GM18861 (cell line): ENCODE measurements around the gene SLC25A11.
"Not testable (repeated sequence)": the region's sequence is repeated elsewhere in the genome, so short reads cannot be mapped to it uniquely, and the experiment has no call there.

ENCODE experiments used
- ATAC-seq: cut with Tn5 transposase; IDR thresholded peaks from one replicate; pipeline ENCODE4 v1.9.1; 2021; ENCODE audit not compliant: unreplicated experiment

SLC25A11 gene

DNA sequence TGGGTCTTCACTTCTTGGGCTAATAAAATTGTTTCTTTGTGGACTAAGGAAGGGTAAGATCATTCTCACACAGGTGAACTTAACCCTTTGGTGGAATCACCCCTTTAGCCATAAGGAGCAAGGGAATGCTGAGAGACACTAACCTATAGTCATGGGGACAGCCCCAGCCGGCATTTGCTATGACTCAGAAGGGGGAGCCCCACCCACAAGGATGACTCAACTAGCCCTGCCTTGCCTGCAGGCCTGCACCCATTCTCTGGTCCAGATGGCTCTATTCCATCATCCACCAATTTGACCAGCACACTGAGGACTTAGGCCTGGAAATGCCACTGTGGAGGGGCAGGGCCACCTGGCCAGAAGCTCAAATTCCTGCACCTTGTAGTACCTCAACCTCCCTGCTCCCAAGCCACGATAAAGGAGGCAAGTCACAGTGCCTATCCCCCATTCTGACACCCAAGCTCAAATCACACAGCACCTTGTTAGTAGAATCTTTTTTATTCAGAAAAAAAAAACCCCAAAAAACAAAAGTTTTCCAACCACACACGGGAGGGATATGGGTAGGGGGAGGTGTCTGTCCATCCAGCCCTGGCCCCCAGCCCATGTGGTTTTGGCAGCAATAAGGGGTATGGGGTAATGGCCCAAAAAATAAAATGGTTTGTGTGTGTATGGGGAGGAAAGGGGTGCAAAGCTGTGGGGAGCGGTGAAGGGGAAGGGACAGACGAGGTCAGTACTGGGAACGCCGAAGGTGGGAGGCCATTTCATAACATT lies 5.5 kb upstream of the SLC25A11 start:
- no peak for ATAC-seq

DNA sequence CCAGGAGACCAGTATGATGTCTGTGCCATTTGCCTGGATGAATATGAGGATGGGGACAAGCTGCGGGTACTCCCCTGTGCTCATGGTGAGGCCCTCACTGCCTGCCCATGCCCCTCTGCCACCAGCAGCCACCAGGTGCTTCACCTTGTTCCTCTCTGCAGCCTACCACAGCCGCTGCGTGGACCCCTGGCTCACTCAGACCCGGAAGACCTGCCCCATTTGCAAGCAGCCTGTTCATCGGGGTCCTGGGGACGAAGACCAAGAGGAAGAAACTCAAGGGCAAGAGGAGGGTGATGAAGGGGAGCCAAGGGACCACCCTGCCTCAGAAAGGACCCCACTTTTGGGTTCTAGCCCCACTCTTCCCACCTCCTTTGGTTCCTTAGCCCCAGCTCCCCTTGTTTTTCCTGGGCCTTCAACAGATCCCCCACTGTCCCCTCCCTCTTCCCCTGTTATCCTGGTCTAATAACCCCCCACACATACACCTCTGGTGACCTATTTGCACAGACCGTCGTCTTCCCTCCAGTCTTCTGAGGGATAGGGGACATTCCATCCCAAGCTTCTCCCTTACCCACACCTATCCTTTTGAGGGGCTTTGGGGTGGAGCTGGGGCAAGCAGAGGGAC lies 4.8 kb upstream of the SLC25A11 start:
- no peak for ATAC-seq

DNA sequence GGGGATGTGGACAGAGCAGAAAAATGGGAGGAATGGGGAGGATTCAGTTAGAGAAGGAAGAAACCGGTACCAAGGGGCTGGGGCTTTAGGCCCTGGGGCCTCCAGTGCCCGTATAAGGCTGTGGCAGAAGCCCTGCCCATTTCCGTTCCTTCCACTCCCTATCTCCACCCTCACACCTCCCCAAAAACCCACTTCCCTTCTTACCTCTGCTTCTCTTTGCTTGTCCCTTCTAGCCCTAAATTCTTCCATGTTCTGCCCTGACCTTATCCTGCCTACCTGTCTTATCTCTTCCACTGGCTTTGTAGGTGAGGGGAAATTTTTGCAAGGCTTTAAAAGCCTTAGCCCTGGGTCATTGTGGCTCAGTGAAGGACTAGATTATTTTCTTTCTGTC lies 4.3 kb upstream of the SLC25A11 start:
- ATAC-seq, result no peak

DNA sequence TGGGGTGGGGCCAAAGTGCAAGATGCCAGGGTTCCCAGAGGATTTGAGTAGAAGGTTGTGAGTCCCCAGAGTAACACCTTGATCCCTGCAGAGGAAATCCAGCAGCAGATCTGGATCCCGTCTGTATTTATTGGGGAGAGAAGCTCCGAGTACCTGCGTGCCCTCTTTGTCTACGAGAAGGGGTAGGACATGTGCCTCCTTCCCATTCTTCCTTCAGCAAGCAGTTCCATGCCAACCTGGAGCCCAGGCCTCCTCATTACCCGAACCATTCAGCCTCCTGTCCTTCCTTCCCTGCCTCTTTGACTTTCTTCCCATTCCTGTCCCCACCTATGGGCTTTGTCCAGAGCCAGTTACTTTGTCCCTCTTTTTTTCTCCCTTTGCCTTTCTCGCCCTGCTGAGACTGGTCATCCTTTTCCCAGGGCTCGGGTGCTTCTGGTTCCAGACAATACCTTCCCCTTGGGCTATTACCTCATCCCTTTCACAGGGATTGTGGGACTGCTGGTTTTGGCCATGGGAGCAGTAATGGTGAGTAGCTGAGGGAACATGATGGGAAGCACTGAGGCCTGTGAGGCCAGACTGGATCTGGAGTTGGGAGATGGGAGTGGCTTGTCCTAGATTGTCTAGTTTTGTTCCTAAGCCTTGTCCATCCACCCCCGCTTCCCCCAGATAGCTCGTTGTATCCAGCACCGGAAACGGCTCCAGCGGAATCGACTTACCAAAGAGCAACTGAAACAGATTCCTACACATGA lies 3.1 kb upstream of the SLC25A11 start:
- ATAC-seq, result no peak

DNA sequence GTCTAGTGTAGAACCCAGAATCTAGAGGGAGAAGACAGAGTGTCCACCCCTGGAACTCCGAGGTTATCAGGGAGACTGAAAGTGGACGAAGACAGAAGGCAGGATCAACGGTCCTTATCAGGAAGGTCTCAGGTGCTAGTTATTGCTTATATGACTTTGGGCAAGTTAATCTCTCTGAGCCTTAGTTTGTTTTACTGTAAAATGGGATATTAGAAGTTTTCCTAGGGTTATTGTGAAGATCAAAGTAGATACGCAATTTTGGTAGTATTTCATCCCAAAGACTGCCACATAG lies 1.4 kb upstream of the SLC25A11 start:
- no peak for ATAC-seq

DNA sequence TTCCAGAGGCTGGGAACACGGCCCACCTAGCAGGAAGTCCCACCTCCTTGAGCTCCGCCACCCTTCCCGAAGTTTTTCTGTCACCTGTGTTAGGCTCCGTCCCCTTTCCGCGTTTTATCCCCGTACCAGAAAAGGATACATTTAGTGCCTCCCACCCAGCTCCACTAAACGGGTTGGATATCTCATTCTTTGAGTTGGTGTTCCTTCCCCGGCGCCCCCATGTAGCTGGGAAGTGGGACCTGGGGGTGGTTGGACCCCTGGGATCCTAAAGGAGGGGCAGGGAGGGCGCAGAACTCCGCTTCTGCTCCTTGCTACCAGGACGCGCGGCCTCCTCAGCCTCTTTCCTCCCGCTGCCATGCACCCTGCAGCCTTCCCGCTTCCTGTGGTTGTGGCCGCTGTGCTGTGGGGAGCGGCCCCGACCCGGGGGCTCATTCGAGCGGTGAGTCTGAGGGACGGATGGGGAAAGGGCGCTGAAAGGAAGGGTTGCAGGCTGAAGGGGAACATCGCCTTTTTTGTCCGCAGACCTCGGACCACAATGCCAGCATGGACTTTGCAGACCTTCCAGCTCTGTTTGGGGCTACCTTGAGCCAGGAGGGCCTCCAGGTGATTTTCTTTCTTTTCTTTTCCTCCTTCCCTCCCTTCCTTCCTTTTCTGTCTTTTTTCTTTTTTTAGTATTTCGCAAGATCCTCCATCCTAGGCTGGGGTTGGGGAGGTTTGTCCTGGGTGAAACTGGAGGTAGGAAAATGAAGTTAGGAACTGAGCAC lies 891 bp upstream of the SLC25A11 start:
- ATAC-seq, result no peak

DNA sequence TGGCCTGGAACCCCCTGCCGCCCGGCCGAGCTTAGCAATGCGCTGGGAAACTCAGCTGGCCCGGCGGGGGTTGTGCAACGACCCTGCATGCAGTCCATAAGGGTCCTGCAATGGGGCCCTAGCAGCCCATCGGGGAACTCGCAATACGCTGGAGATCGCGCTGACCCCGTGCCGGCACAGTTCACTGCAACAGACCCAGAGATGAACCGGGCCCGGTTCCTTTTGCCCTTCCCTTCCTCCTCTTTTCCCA lies 375 bp downstream of the SLC25A11 start:
- no peak for ATAC-seq

DNA sequence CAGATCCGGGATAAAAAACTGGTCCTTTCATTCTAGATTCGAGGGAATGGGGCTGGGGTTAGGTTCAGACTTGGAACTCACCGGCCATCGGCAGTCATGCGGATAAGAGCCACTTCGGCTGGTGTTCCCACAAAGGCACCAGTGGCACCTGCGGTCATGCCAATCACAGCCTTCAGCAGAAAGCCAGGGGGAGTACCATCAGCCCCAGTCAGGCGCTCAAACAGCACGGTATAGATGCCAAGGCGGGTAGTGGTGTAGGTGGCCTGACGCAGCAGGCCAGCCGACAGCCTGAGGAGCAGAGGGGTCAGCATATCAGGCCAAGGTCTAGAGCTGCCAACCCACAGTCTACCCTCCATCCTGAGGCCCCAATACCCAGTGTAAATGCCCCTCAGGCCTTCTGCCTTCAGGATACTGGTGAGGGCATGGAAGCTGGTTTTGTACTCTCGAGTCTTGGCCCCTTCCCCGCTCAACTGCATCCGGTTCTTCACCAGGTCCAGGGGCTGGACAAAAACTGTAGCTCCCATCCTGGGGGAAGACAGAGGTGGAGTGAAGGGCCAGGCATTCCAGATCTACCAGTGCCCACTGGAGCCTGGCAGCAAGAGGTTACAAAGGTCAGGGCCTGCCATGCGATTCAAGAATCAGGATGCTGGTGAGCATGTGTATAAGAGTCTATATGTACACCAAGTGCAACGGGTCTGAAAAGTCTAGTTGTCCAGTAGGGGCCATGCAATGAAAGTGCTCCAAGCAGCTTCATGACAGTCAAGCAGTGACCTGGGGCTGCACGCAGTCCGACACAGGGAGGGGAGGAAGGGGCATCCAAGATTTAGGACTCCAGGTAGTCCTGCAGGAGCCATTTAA lies 929 bp downstream of the SLC25A11 start:
- ATAC-seq, result no peak

DNA sequence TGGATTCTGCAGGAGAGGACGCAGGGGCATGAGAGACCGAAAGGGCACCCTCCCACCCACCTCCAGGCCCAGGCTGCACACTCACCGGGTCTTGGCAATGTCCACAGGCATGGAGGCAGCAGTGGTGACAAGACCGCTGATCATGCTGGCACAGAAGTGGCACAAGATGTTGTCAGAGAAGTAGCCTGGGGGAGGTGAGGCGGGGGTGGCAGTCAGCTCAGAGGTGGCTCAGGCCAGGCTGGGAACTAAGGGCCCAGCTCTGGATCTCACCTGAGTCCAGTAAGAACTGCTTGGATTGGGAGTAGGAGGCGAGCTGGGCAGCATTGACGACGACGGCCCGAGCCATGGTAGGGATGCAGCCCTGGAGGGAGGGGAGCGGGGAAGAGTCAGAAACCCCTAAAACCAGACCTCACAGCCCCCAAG lies 1.8 kb downstream of the SLC25A11 start:
- ATAC-seq, result no peak

DNA sequence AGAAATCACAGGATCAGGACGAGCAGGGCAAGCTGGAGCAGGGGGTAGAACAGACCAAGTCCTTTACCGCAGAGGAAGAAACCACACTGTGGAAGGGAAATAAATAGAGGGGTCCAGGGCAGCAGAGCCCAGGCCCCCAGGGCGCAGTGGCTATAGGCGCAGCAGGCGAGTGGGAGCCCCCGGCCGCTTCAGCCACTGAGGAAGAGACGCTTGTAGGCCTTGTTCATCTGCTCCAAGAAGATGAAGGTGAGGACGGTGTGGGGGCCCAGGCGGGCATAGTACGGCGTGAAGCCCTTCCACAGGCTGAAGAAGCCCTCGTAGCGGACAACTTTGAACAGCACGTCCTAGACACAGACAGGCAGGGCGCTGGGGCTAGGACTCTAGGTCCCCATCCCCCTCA lies 2.3 kb downstream of the SLC25A11 start:
- ATAC-seq, result no peak

DNA sequence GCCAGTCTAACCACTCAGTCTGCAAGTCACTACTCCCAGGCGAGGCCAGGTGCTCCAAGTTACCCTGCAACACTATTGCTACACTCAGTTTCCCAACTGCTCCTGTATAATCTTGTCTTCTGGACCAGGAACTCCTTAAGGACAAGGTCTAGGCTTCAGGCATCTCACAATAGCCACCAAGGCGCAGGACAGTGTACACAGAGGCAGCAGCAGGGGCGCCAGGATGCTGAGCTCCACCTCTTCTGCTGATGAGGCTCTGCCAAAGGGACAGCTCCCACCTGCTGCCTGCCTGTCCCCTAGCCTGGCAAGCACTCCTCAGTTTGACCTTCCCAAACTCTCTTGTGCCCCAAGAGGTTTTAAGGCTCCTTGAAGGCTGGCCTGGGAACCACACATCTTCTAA lies 3.4 kb downstream of the SLC25A11 start:
- ATAC-seq, result no peak

DNA sequence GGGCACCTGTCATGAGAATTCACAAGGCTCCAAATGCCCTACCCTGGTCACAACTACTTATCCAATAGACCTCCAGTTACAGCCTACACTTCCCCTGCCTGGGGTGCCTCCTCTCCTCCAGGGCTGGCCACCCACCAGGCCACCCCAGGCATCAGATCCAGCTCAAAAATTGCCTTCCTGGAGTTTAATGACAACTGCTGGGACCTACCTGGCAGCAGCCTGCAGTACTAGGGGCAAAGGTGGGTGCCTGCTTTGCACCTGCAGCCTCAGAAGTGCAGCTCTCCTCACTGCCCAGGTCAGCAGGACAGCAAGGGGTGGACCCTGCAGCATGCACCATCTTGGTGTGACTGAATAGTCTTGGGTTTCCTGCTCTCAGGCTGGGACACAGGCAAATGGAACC lies 4.2 kb downstream of the SLC25A11 start:
- no peak for ATAC-seq

DNA sequence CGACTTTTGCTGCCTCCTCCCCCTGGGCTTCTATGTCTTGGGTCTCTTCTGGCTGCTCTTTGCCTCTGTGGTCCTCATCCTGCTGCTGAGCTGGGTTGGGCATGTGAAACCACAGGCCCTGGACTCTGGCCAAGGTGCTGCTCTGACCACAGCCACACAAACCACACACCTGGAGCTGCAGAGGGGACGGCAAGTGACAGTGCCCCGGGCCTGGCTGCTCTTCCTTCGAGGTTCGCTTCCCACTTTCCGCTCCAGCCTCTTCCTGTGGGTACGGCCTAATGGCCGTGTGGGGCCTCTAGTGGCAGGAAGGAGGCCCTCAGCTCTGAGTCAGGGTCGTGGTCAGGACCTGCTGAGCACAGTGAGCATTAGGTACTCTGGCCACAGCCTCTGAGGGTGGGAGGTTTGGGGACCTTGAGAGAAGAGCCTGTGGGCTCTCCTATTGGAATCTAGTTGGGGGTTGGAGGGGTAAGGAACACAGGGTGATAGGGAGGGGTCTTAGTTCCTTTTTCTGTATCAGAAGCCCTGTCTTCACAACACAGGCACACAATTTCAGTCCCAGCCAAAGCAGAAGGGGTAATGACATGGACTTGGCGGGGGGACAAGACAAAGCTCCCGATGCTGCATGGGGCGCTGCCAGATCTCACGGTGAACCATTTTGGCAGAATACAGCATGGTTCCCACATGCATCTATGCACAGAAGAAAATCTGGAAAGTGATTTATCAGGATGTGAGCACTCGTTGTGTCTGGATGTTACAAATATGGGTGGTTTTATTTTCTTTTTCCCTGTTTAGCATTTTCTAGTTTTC lies 5.5 kb downstream of the SLC25A11 start:
- no peak for ATAC-seq

DNA sequence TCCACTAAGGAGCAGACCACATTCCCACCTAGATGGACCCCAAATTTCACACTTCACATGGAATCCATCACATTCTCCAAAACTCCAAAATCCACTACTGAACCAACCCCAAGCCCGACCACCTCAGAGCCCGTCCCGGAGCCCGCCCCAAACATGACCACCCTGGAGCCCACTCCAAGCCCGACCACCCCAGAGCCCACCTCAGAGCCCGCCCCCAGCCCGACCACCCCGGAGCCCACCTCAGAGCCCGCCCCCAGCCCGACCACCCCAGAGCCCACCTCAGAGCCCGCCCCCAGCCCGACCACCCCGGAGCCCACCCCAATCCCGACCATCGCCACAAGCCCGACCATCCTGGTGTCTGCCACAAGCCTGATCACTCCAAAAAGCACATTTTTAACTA lies 6.2 kb downstream of the SLC25A11 start:
- no peak for ATAC-seq

DNA sequence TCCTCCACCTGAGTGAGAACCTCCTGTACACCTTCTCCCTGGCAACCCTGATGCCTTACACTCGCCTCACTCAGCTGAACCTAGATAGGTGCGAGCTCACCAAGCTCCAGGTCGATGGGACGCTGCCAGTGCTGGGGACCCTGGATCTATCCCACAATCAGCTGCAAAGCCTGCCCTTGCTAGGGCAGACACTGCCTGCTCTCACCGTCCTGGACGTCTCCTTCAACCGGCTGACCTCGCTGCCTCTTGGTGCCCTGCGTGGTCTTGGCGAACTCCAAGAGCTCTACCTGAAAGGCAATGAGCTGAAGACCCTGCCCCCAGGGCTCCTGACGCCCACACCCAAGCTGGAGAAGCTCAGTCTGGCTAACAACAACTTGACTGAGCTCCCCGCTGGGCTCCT lies 7.1 kb downstream of the SLC25A11 start:
- no peak for ATAC-seq

DNA sequence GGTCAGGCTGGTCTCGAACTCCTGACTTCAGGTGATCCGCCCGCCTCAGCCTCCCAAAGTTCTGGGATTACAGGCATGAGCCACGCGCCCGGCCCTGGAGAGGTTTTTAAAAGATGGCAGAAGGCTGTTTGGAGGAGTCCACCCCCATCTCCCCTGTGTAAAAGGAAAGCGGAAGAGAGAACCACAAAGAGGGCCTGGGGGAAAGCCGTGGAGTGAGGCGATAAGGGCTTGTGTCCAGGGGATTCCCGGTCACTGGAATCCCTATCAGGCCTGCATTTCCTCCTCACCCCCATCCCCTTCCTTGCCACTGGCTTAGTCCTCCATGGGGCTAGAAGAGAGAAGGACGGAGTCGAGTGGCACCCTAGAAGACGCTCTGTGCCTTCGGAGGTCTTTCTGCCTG lies 7.9 kb downstream of the SLC25A11 start, which contains the start of gene GP1BA:
Gene GP1BA, plus strand, starts transcription at position 315 of the 400 bp plus-strand sequence. CDS start 328 bp downstream, outside the sequence.
- ATAC-seq, result no peak

DNA sequence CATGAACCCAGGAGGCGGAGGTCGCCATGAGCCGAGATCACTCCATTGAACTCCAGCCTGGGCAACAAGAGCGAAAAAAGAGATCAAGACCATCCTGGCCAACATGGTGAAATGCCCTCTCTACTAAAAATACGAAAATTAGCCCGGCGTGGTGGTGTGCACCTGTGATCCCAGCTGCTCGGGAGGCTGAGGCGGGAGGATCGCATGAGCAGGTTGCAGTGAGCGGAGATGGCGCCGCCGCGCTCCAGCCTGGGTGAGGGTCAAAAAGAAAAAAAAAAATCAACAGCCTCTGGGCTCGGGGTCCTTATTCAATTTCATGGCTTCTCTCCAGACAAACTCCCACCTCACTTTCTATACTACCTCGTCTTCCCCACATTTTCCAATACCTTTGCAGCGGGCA lies 11.0 kb downstream of the SLC25A11 start:
- ATAC-seq, result no peak

DNA sequence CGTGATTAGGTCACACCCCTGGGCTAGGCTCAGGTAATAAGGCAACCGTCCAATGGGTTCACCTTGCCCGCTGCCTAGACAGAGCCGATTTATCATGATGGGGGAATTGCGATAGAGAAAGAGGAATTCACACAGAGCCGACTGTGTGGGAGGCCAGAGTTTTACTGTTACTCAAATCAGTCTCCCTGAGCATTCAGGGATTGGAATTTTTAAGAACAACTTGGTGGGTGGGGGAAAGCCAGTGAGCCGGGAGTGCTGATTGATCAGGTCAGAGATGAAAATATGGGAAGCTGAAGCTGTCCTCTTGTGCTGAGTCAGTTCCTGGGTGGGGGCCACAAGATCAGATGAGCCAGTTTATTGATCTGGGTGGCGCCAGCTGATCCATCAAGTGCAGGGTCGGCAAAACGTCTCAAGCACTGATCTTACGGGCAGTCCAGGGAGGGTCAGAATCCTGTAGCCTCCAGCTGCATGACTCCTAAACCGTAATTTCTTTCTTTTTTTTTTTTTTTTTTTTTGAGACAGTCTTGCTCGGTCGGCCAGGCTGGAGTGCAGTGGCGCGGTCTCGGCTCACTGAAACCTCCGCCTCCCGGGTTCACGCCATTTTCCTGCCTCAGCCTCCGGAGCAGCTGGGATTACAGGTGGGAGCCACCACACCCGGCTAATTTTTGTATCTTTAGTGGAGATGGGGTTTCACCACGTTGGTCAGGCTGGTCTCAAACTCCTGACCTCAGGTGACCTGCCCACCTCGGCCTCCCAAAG lies 13.1 kb downstream of the SLC25A11 start:
- not testable (repeated sequence) for ATAC-seq

DNA sequence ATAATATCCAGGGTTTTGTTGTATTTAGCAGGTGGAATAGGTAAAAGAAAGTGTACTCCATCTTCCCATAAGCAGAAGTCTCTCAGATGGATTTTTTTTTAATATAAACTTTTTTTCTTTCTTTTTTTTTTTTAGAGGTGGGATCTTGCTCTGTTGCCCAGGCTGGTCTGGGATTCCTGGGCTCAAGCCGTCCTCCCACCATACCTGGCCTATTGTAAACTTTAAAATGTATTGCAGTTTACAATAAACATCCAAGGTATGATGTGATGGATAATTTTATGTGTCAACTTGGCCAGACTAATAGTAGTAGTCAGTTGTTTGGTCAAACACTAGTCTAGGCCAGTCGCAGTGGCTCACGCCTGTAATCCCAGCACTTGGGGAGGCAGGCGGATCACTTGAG lies 18.5 kb downstream of the SLC25A11 start:
- ATAC-seq, result no peak
